Right lobe of liver (tissue), 6 donors: ENCODE measurements around the gene CTBP1. TPM values are rescaled to one million over a fixed set of nuclear protein-coding genes. Genes with fewer than 3 reads are reported as not detected.

Experiments
- ATAC-seq, 4 donors: fragments of 200-7000 bp; cut with Tn5 transposase; one replicate each; pipeline ENCODE4 v1.9.1; 2020; ENCODE audit warnings: mild to moderate bottlenecking in 4 of 4, moderate library complexity in 4 of 4
- DNase-seq, 3 donors: peaks; one replicate each; pipeline ENCODE4 v3.0.0-alpha.2; 2020
- H3K27ac ChIP-seq, 3 donors: fragments of 200-600 bp; one replicate each; pipeline ENCODE4 v1.8.0; 2022
- H3K27me3 ChIP-seq, 2 donors: fragments of 200-600 bp; one replicate each; pipeline ENCODE4 v1.8.0; 2022
- H3K36me3 ChIP-seq, 4 donors: fragments of 200-600 bp; sonication (generic) in 1 of 4; one replicate each; pipeline versions ENCODE4 v1.5.1 to v1.8.0; 2017 to 2022; ENCODE audit warnings: control low read depth in 1 of 4
- H3K4me1 ChIP-seq, 4 donors: fragments of 200-600 bp; sonication (generic) in 1 of 4; one replicate each; pipeline versions ENCODE4 v1.5.1 to v1.8.0; 2017 to 2022; ENCODE audit warnings: control low read depth in 1 of 4
- H3K4me3 ChIP-seq, 3 donors: fragments of 200-600 bp; one replicate each; pipeline ENCODE4 v1.8.0; 2022
- H3K9me3 ChIP-seq, 4 donors: fragments of 200-600 bp; sonication (generic) in 1 of 4; one replicate each; pipeline versions ENCODE4 v1.5.1 to v1.8.0; 2017 to 2022; ENCODE audit warnings: control low read depth in 1 of 4
- POLR2A ChIP-seq: fragments of 450-650 bp; IDR thresholded peaks from one replicate; pipeline ENCODE4 v1.6.1; 2017; ENCODE audit warnings: antibody characterized with exemption, mild to moderate bottlenecking
- WGBS: methylation state at CpG from one replicate; pipeline ENCODE4 v1.1.6; 2018; ENCODE audit warnings: low coverage, low lambda C conversion rate; ENCODE audit not compliant: insufficient coverage; ENCODE audit errors: missing lambda C conversion rate; 5-methylcytosine and 5-hydroxymethylcytosine counted together
- intact Hi-C, 2 donors: fragments of 100-400 bp; cut with DNase I; formaldehyde crosslinking; loops; one replicate each; pipeline versions ENCODE4 v1.11.2 to v1.14.1; 2022
- total RNA-seq, 6 experiments: library from RNA; depleted of rRNA in 2 of 6; stranded (reverse); fragments of >200 nt in 2 of 6; fragmentation: NEBNext Ultra II Directional in 3 of 6; extraction: Animal tissue kit (Norgen Biotek cat#: 25700) in 3 of 6; gene quantifications; one replicate each; pipeline versions ENCODE4 v1.1.0 to v1.2.4, GENCODE V29; 2016 to 2023
- TF ChIP-seq, protein P1 (sequence below), 4 donors: fragments of 200-600 bp in 3 of 4; fragments of 450-650 bp in 1 of 4; IDR thresholded peaks; one replicate each; pipeline versions ENCODE4 v1.5.1 to v1.8.0; 2016 to 2022; ENCODE audit warnings: antibody characterized with exemption in 4 of 4, mild to moderate bottlenecking in 2 of 4
- donor health status: DM: no; HTN: yes; CAD: no.
- donor health status: DM: no; HTN: no; CAD: no.
- donor health status: DM: no; HTN: no; CAD: no.
- donor health status: DM: no; HTN: yes; CAD: no.
- donor health status: DM: no; HTN: yes; CAD: no.

The CTBP1 gene
- total RNA-seq, 6 experiments from 2014 or later: 74.8 to 85.5 (median 79.4) TPM

DNA sequence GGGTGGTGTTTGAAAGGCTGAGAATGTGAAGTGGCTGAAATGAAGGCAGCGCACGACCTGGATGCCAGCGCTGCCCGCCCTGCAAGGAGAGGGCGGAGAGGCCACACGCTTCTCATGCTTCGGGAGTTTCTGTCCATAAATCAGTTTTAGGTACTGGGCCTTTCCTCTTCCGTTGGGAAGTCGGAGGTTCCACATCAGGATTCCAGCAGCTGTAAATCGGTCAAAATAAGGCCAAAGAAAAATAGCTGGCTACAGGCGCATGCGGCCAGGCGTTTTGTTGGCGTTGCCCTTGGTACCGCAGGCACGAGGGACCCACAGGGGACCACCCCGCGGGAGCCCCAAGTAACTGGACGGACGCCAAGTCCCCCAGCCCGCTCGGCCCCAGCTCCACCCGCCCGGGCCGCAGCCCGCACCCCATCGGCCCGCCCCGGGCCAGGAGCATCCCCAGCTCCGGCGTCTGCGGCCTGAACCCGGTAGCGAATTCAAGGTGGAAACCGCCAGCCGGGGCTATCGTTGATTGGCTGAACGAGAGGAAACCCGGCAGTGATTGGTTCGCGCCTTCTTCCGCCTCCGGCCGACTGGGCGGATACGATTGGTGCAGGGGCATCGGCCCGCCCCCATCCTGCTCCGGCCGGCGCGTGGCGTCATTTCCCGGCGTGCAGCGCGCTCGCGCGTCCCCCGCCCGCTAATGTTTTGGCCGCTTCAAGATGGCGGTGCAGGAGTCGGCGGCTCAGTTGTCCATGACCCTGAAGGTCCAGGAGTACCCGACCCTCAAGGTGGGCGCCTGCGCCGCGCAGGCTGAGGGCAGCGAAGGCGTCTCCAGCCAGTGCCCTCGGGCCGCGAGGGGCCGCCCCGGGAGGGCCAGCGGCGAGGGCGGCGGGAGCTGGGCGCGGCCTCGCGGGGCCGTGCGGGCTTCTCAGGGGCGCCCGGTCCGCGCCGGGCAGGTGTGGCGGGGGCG is 40.6 kb upstream of the CTBP1 start, which contains the start of gene MAEA:
MAEA (plus strand) TSS at position 685 of the 958 bp plus-strand sequence; CDS start at position 708, 23 bp downstream.
- TF ChIP-seq, protein P1, sequence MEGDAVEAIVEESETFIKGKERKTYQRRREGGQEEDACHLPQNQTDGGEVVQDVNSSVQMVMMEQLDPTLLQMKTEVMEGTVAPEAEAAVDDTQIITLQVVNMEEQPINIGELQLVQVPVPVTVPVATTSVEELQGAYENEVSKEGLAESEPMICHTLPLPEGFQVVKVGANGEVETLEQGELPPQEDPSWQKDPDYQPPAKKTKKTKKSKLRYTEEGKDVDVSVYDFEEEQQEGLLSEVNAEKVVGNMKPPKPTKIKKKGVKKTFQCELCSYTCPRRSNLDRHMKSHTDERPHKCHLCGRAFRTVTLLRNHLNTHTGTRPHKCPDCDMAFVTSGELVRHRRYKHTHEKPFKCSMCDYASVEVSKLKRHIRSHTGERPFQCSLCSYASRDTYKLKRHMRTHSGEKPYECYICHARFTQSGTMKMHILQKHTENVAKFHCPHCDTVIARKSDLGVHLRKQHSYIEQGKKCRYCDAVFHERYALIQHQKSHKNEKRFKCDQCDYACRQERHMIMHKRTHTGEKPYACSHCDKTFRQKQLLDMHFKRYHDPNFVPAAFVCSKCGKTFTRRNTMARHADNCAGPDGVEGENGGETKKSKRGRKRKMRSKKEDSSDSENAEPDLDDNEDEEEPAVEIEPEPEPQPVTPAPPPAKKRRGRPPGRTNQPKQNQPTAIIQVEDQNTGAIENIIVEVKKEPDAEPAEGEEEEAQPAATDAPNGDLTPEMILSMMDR (IDR thresholded peaks at IDR 0.05): no peak
- TF ChIP-seq POLR2A: peak; percentile 76
- WGBS: 3% methylated on average over 35 of the region's 95 CpGs
- Histone ChIP-seq H3K27ac (peak within 1 kb of the TSS; percentile 32 to 87 (median 75)), H3K4me1 (peaks cover 0 to 19% (median 6%) of the 10 kb centered on the region in 4 donors), H3K36me3 (no peaks in the 10 kb centered on the region), H3K9me3 (no peaks in the 10 kb centered on the region), H3K27me3 (no peaks in the 10 kb centered on the region), H3K4me3 (peak within 1 kb of the TSS; percentile 92 to 96 (median 95))
- ATAC-seq (peak; percentile 98 to 99 (median 99)), DNase-seq (peak; percentile 97 to 98 (median 98))
- intact Hi-C loops: no loop called here

DNA sequence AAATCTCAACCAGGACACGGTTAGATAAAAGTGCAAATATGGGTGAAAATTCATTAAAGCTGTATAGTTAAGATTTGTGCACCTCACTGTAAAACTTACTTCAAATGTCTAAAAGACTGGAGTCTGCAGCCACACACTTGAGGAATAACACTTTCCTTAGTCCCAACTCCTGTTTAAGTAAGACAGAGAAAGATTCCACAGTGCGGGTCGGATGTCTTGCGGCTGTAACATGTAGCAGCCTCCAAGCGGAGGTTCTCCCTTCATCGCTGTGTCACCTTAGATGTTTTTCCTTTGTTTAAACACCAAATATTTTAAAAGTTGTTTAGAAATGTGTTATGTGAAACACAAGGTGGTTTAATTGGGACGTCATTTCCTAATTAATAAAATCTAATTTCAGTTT is 39.9 kb upstream of the CTBP1 start:
- 69% methylated on average over 7 of the region's 7 CpGs for WGBS
- Histone ChIP-seq H3K27ac (peak overlapping the region in 2 of 3 donors; percentile 26 to 69), H3K9me3 (no peaks in the 10 kb centered on the region), H3K27me3 (no peaks in the 10 kb centered on the region), H3K4me1 (peaks cover 0 to 19% (median 6%) of the 10 kb centered on the region in 4 donors), H3K4me3 (peak overlapping the region; percentile 92 to 96 (median 95)), H3K36me3 (no peaks in the 10 kb centered on the region)
- DNase-seq (no peak), ATAC-seq (no peak)
- intact Hi-C loops: no loop called here
- TF ChIP-seq, protein P1 (IDR thresholded peaks at IDR 0.05): no peak
- no peak for TF ChIP-seq POLR2A

DNA sequence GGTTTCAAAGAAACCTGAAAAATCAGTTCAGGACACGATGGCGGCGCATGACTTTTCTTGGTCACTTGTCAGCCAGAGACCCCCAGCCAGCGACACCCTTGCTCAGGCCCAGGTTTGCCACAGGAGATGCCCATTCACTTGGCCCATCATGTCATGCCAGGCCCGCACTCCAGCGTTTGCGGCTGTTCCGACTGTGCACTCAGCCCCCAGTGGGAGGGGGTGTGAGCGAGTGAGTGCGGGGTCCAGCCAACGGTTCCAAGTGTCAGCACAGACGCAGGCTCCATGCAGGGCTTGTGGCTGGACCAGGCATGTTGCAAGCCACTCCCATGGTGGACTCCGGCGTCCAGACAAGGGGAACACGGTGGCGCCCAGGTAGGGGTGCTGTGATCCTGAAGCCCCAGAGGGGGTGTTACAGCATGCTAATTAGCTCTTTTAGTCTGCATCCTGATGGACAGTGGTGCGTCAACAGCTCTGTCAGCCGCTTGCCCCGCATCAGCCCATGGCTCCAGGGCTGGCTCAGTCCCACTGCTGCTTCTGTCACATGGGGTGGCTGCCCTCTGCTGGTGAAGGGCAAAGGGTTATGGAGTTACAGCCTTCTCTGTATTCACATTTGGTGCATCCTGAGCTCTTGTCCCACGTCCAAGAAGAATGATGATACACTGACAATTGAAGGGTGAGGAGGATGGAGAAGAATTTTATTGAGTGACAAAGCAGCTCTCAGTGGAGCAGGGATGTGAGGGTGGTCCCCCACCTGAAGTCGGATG is 37.0 kb upstream of the CTBP1 start:
- 57% methylated on average over 3 of the region's 21 CpGs for WGBS

DNA sequence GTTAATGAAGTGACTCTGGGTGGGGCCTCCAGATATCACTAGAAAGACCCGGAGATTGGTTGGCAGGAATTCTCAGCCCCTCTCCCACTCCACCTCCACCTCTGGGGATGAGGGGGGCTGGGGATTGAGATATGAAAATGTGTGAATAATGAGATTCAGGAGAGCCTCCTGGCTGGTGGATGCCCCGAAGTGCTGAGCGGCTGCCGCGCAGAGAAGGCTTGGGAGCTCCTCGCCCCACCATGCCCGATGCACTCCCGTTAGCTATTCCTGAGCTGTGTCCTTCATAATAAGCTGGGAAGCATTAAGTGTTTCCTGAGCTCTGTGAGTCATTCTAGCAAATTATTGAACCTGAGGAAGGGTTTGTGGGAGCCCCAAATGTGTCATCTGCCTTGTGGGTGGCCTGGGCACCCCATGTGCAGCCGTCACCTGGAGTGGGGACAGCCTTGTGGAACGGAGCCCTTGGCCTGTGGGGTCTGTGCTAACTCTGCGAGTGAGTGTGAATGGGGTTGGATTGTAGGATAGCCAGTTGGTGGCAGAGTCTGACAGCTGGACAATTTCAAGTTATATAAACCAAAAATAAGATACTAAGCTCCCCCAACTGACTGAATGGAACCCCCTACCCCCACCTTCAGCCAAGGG is 36.3 kb upstream of the CTBP1 start:
- TF ChIP-seq, protein P1 (IDR thresholded peaks at IDR 0.05): no peak
- no peak for TF ChIP-seq POLR2A
- Histone ChIP-seq H3K4me3 (no peak overlapping the region), H3K36me3 (no peaks in the 10 kb centered on the region), H3K27ac (no peak overlapping the region), H3K27me3 (no peaks in the 10 kb centered on the region), H3K9me3 (no peaks in the 10 kb centered on the region), H3K4me1 (peaks cover 0 to 4% (median 0%) of the 10 kb centered on the region in 4 donors)
- 71% methylated on average over 6 of the region's 11 CpGs for WGBS
- no peak for ATAC-seq
- no peak for DNase-seq
- intact Hi-C loops: no loop called here

More for the DNA sequence above, 37.0 kb upstream of the CTBP1 start:
- H3K4me1 ChIP-seq: peaks cover 0 to 8% (median under 1%) of the 10 kb centered on the region in 4 donors
- H3K4me3 ChIP-seq: no peak overlapping the region
- ATAC-seq (no peak), DNase-seq (no peak)
- no peaks in the 10 kb centered on the region for H3K27me3 ChIP-seq
- intact Hi-C loops: no loop called here
- no peaks in the 10 kb centered on the region for H3K9me3 ChIP-seq
- no peak overlapping the region for H3K27ac ChIP-seq
- no peaks in the 10 kb centered on the region for H3K36me3 ChIP-seq
- no peak for TF ChIP-seq POLR2A
- TF ChIP-seq, protein P1 (IDR thresholded peaks at IDR 0.05): peak in 1 of 4 donors; percentile 8
